CD4-positive, alpha-beta T cell treated with Interleukin-10 for 1 hour (primary cell): Measurements from ENCODE around the gene FAM83D.
"Not testable (repeated sequence)": the region's sequence is repeated elsewhere in the genome, so short reads cannot be mapped to it uniquely, and the experiment has no call there.

Experiments used
- DNase-seq: peaks from one replicate; pipeline ENCODE4 v3.0.0-alpha.2; 2020

The FAM83D gene

DNA sequence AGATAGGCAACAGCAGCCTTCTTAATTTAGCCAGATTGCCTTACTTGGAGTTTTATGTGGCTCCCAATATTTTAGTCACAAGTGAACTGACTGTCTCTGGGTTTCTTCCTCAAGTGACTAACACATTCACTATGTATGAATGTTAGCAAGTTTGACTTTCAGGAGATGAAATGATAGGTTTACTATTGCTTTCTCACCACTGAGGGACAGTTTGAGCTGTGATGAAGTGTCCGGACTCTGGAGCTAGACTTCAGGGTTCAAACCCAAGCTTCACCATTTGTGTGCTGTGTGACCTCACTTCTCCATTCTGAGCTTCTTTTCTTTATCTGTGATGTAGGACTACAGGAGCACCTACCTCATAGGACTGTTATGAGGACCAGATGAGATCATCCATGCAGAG is 44.1 kb downstream of the FAM83D start:
- DNase-seq: no peak

DNA sequence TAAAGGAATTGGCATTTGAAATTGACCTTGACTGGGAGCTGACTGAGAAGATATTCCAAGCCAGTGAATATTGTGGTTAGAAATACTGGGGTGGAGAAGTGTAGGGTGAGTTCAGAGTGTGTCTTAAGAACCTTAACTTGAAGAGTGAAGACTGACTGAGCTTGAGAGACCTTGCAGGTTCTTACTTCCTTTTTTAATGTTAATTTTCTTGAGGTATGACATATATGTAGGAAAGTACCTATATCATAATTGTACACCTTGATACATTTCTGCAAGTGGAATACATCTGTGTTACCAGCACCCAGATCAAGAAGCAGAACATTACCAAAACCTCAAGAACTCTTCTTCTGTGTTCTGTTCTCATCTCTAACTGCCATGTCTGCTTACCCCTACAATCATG is 46.9 kb downstream of the FAM83D start:
- no peak for DNase-seq

DNA sequence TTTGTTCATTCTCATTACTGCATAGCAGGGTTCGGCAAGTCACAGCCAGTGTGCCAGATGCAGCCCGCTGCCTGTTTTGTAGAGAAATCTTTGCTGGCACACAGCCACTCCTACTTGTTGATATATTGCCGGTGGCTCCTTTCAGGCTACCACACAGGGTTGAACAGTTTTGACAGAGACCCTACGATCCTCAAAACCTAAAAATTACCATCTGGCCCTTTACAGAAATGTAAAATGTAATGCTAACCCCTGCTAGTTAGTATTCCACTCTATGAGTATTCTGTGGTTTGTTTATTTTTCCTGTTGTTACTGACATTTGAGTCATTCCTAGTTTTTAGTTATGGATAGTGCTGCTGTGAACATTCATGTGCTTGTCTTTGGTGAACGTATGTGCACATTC is 47.4 kb downstream of the FAM83D start:
- DNase-seq: no peak

DNA sequence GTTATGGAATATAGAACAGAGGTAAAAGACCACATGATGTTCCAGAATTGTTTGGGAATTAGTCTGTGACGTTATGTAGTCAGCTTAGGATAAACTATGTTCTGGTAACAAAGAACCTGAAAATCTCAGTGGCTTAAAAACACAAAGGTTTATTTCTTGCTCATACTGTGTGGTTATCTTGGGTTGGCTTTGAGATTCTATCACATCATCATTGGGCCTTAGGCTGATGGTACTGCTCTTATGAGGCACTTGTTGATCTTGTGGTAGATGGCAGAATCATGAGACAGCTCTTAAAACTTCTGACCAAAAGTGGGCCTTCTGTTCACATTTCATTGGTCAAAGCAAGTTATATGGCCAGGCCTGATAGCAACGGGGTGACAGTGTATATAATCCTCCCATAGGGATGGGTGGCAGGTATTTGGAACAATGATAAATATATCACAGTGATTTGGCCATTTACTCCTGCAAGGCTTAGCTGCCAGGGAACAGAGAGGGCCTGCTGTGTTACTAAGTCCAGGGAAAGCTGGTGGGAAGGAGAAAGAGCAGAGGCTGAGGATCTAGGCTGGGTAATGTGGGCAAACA is 49.4 kb downstream of the FAM83D start:
- DNase-seq: no peak

GRCh38 chr20:38979434-38979833 is 53.2 kb downstream of the FAM83D start:
- DNase-seq: no peak

GRCh38 chr20:38979842-38980241 is 53.6 kb downstream of the FAM83D start:
- no peak for DNase-seq

GRCh38 chr20:38982291-38982690 is 56.1 kb downstream of the FAM83D start:
- DNase-seq: no peak

- DNase-seq: no peak
Observed at GRCh38 chr20:38985060-38985459, 58.8 kb downstream of the FAM83D start.

DNA sequence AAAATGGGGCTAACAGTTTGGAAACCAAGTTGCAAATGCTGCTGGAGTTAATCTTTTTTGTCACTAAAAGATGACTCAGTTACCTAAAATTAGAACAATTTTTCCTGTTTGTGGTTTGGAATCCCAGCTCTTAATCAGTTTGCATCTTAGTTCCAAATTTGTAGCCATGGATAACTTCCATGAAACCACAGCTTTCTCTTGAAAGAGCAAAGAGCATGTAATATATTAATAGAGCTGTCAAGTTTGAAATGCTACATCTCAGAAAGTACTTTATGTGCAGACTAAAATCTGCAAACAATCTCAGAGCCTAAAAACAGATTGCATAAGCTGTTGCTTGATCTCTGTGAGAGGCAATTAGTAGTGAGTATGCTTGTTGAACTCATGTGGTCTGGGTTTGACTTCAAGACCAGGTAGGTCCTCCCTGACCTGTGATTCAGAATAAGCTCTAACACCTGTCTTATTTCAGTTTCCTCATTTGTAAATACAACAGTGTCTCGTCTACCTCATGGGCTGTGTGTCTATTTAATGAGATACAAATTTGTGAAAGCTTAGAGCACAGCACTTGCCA is 59.5 kb downstream of the FAM83D start:
- no peak for DNase-seq

- DNase-seq: no peak
Observed at GRCh38 chr20:38986663-38987062, 60.4 kb downstream of the FAM83D start.

GRCh38 chr20:38987777-38988176 is 61.6 kb downstream of the FAM83D start:
- DNase-seq: no peak

DNA sequence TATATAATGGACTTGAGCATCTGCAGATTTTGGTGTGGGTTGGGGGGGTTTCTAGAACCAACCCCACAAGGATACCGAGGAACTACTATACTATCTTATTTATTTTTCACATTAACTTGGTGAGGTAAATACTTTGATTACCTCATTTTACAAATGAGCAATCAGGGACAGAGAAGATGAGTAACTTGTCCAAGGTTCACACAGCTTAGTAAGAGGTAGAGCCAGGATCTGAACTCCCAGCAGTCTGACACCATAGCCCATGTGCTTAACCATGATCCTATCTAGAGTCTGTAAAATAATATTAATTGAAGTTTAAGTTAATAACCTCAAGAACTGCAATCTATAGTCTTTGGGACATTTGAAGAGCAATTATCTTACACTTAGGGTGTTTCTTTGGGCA is 64.5 kb downstream of the FAM83D start:
- no peak for DNase-seq

DNA sequence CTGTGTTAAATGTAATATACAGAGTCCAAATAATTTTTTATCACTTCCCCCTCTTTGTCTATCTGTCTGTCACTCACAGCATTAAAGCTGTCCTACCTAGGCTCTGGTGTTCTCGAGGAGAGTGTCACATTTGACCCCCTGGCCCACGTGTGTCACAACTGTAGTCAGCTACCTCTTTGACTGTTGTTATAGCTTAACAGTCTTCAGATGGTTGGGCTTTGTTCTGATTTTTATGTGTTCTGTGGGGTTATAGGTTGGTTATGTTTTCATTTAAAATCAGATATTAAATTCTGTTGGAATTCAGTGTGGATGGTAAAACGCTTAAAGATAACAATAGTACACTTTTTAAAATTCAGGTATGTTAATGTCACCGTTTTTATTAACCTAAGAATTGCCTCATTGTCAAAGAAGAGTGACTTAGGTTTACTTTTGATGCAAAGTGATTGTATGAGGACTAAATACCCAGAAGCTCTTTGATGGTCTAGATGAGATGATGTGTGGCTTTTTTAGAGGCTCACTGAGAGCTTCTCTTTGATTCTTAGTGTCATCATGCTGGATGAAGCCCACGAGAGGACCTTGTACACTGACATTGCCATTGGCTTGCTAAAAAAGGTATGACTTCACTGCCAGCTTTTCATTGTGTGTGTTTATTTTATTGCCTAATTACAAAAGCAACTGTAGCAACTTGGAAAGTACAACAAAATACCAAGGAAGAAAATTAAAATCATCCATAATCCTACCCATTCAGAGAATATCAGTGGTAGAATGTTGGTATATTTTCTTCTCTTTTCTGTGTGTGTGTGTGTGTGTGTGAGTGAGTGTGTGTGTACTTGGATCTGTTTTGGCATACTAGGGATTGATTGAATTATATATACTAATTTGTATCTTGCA is 65.8 kb downstream of the FAM83D start:
- no peak for DNase-seq

DNA sequence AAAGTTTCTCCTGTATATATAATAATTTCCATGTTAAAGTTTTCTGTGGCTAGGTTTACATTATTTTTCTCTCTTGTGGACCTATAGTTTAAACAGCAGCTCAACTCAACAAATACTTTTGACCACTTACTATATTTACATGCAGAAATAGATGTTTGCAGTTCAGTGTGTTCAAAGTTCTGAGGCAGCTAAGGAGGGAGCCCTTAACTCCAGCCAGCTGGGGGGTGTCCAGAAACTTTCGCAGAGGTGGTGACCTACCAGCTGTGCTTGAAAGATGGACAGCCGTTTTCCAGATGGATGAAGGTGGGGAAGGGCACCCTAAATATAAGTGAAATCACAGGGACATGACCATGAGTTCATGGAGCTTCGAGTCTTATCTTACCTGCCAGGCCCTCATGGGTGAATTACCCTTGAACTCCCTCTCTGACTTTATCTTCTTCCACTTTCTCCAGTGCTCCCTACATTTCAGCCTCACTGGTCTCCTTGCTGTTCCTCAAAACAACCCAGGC is 69.4 kb downstream of the FAM83D start:
- DNase-seq: no peak

- not testable (repeated sequence) for DNase-seq
Observed at GRCh38 chr20:38996866-38997265, 70.6 kb downstream of the FAM83D start.

GRCh38 chr20:38997622-38998021 is 71.4 kb downstream of the FAM83D start:
- peak; percentile 11 for DNase-seq

- DNase-seq: no peak
Observed at GRCh38 chr20:38999217-38999616, 73.0 kb downstream of the FAM83D start.

DNA sequence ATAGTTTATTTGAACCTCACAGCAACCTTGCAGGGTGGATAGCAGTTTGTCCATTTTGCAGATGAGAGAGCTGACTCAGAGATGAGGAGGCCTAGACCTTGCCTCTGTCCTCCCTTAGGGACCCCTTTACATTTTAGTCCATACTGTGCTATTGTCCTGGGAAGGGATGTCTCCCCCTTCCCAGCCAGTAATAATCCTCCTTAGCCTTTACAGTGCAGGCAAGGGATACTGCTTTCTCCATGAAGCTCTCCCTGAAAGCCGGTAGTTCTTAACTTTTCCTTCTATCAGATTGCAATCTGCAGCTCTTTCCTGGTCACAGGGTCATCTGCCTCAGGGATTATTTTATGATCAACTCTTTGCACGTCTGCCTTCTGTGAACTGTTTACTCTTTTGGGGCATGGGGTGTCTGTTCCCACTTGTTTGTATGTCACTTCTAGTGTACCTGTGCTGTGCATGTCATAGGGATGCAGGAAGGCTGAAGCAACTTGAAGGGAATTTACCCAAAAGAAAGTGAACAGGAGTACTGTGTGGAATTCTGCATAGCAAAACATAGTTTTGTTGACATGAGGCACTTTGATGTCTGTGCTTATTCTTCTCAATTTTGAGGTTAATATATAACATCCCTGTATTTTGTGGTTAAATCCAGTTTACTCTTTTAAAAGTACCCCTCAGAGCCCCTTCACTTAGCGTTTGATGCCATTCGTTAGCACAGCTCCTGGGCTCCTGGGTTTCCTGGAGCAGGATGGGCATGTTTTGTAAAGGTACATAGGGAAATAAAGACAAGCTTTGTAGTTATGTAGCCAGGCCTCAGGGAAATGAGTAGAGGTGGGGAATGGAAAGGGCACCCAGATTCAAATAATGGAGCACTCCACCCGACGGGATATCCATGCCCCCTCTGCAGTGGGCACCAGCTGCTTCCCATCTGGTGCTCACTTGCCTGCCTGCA is 74.0 kb downstream of the FAM83D start:
- no peak for DNase-seq
